ENCODE results near the gene NDC1.
A peak's percentile ranks its signal among the peaks of the same experiment; 100 is the strongest.
"Not testable (repeated sequence)": the region's sequence is repeated elsewhere in the genome, so short reads cannot be mapped to it uniquely, and the experiment has no call there.

NDC1 gene

GRCh38 chr1:53825306-53825705 is 12.8 kb downstream of the NDC1 start:
- DNase-seq = no peak

- peak; percentile 37 for DNase-seq
Measured at GRCh38 chr1:53822931-53823330, 15.2 kb downstream of the NDC1 start.

DNA sequence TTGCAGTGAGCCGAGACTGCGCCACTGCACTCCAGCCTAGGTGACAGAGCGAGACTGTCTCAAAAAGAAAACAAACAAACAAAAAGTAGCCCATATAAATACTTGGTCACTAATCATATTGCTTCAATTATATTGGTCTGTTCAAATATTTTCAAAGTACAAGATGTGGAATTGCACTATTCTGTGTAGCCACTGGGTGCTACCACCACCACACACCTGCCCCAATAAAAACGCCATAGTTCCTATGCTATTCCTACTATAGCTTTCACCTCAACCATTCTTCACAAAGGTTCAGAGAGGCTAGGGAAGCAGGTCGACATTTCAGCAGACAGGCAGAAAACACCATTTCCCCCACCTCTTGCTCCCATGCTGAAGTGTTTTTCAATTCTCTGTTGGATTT is 16.7 kb downstream of the NDC1 start:
- no peak for DNase-seq

- peak; percentile 13 for DNase-seq
Measured at GRCh38 chr1:53819387-53819786, 18.7 kb downstream of the NDC1 start.

DNA sequence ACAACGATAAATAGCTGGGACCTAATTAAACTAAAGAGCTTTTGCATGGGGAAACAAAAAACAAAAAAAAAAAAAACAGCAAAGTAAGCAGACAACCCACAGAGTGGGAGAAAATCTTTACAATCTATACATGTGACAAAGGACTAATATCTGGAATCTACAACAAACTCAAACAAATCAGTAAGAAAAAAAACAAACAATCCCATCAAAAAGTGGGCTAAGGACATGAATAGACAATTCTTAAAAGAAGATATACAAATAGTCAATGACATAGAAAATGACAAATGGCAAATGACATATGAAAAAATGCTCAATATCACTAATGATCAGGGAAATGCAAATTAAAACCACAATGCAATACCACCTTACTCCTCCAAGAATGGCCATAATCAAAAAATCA is 21.5 kb downstream of the NDC1 start:
- DNase-seq = not testable (repeated sequence)

DNA sequence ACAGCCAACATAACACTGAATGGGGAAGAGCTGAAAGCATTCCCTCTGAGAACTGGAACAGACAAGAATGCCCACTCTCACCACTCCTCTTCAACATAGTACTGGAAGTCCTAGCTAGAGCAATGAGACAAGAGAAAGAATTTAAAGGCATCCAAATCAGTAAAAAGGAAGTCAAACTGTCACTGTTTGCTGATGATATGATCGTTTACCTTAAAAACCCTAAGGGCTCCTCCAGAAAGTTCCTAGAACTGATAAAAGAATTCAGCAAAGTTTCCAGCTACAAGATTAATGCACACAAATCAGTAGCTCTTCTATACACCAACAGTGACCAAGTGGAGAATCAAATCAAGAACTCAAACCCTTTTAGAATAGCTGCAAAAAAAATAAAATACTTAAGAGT is 22.6 kb downstream of the NDC1 start:
- not testable (repeated sequence) for DNase-seq

- DNase-seq = peak; percentile 51
Measured at GRCh38 chr1:53811414-53811851, 26.7 kb downstream of the NDC1 start.

DNA sequence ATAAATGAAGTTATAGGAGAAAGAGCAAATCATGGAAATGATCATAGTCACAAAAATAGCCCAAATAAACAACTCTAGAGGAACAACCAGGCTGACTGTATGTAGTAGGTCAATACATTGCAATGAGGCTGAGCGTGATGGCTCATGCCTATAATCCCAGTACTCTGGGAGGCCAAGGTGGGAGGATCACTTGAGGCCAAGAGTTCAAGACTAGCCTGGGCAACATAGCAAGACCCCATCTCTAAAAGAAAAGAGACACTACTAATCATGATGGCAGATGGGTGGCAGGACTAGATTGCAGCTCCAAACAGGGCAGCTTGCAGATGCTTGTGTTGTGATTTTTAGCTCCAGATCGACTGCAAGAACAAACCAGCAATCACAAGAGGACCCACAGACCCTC is 27.6 kb downstream of the NDC1 start:
- DNase-seq = no peak

GRCh38 chr1:53810007-53810406 is 28.1 kb downstream of the NDC1 start:
- DNase-seq = no peak

GRCh38 chr1:53807916-53808315 is 30.2 kb downstream of the NDC1 start:
- DNase-seq = no peak

GRCh38 chr1:53804791-53805505 is 33.1 kb downstream of the NDC1 start:
- DNase-seq = no peak

GRCh38 chr1:53804181-53804580 is 33.9 kb downstream of the NDC1 start:
- DNase-seq = no peak

- no peak for DNase-seq
Measured at GRCh38 chr1:53800621-53801020, 37.5 kb downstream of the NDC1 start.

DNA sequence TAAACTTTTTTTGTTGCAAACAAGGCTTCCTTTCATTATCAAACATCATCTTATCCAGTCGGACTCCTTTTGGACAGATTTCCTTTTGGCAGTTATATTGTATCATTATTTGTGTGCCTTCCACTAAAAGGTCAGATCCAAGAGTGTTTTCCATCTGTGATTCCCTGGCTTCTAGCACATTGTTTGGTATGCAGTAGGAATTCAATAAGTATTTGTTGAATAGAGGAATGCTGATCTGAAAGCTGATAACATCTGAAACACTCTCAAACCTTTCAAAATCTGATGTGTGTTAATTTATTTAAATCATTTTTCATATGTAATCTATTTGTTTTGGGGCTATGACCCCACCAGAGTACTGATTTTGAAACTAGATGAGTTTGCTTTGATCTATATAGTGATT is 39.0 kb downstream of the NDC1 start:
- DNase-seq = no peak

- no peak for DNase-seq
Measured at GRCh38 chr1:53792806-53793205, 45.3 kb downstream of the NDC1 start.

DNA sequence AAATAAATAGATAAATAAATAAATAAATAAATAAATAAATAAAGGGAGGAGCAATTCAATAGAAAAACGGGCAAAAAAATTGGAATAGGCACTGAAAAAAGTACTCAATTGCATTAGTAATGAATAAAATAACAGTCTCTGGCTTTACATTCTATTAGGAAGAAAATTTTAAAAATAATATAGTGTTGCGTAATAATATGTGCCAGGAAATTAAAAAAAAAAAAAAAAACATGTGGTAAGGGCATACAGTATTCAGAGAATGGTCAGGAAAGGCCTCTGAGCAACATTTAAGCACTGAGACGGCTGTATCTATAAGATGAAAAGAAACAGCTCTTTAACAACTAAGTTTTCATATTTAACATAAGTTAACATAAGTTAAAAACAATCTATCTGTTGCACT is 50.4 kb downstream of the NDC1 start:
- no peak for DNase-seq

- no peak for DNase-seq
Measured at GRCh38 chr1:53783056-53783455, 55.0 kb downstream of the NDC1 start.

- no peak for DNase-seq
Measured at GRCh38 chr1:53781654-53782053, 56.4 kb downstream of the NDC1 start.

DNA sequence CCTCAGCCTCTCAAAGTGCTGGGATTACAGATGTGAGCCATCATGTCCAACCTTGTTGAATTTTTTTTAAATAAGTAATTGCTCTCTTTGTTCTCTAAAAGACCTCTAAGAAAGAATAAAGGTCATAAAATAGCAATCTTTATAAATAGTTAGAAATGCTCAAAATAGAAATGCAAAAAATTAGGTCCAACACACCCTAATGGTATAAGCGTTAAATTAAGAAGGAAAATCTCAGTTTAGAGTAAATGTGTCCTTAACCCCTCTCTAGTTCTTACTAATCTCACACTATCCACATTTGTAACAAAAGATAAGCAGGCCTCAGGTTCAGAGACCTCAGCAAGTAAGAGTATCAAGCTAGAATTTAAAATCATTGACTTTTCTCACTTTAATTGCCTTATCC is 60.8 kb downstream of the NDC1 start:
- DNase-seq = no peak

- DNase-seq = no peak
Measured at GRCh38 chr1:53771648-53772047, 66.4 kb downstream of the NDC1 start.

DNA sequence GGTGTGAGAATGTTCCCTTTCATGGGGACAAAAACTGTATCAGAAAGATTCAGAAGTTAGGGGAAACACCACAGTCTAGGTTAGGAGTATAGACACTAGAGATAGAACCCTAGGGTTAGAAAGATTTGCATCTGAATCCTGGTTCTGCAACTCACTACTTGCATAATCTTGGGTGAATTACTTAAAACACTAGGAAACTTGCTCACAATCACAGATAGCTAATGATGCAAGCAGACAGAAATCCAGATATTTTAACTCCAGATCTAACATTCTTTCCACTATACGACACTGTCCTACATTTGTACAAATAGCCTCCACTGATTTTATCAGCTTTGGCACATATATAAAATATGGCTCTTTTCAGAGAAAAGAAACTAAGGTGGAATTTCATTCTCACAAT is 68.3 kb downstream of the NDC1 start:
- DNase-seq = no peak

DNA sequence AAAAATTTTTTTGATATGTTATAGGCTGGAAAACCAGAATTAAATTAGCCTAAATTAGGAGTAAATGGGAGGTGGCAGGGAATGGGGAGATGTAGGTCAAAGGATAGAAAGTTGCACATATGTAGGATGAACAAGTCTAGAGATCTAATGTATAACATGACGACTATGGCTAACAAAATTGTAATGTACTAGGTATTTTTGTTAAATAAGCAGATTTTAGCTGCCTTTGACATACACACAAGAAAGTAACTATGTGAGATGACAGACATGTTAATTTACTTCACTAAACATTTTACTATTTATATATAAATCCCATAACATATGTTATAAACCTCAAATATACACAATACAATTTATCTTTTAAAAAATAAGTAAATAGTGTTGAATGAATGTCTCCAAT is 68.9 kb downstream of the NDC1 start:
- DNase-seq = no peak

DNA sequence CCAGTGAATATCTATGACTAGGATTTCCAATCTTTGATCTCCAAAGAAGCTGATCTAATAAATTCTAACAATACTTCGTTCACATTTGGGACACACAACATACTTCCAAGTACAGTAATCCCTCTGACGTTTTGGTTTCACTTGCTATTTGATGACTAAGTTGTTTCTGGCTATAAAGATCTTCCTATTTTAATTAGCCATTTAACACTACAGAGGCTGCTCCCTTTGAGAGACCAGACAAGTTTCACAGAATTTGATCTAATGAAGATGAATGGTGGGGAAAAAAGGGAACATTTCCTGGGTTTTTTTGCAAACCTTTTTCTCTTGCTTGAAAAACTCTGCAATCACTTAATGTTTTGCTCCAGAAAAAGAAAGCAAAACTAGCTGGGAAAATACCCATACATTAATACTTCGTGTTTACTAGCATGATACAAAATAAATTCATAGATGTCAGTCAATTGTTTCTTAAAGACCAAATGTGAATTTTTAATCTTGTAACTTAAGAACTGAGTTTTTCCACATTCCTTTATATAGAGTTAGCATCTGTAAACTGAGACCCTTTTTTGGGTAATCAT is 71.2 kb downstream of the NDC1 start:
- no peak for DNase-seq

GRCh38 chr1:53766194-53766742 is 71.8 kb downstream of the NDC1 start:
- DNase-seq = no peak

DNA sequence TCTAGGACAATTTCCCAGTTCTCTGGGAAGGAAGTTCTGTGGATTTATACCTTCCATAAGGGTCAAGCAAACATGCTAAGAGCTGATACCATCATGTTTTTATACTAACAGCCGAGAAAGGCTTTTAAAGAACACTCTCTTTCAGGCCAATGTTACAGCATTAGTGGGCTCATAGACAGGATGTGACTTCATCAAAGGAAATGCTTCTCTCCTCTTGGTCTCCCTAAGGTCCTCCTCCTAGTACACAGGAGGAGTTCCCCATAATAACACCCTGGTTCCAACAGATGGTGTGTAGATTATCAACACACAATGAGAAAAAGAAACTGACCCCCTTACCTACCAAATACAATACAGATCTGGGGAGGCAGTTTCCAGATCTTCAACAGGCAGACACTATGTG is 72.4 kb downstream of the NDC1 start:
- DNase-seq = peak; percentile 37

Data from hematopoietic multipotent progenitor cell treated with erythropoietin and hydrocortisone succinate and interleukin-3 and kit ligand, for 4 days (in vitro differentiated cells).